DND-41 (cell line): Measurements from ENCODE around the gene C6orf15.

Experiments
- CTCF ChIP-seq: IDR thresholded peaks from 2 replicates; pipeline ENCODE4 v1.5.1; 2012; ENCODE audit warnings: borderline replicate concordance, low read length, moderate library complexity, mild to moderate bottlenecking; ENCODE audit not compliant: poor library complexity, severe bottlenecking; ENCODE audit errors: extremely low read depth
- EZH2 ChIP-seq: IDR thresholded peaks from 3 replicates; pipeline ENCODE4 v1.6.1; 2012; ENCODE audit warnings: borderline replicate concordance, low read depth, mild to moderate bottlenecking, moderate library complexity, low read length, inconsistent platforms; ENCODE audit not compliant: severe bottlenecking

DNA sequence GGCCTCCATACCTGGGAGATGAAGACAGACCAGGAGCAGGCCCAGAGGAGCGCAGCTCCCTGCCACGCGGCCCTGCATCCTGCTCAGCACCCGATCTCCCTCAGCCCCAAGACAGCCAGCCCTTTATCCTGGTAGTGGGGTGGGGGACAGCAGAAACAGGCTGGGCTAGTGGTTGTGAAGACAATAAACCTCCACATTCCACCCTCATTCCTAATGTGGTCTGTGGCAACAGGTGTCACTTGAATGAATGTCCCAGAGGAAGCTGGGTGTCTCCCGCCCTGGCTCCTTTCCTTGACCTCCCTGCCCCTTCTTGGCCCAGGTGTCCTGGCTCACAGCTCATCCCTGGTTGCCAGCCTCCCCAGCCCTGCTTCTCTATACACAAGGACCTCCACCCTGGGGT lies at the start of gene C6orf15:
- TF ChIP-seq CTCF (no peak), EZH2 (no peak)
